K562 (cell line): ENCODE results near the gene RPLP2. TPM values are rescaled to one million over a fixed set of nuclear protein-coding genes. Genes with fewer than 3 reads are reported as not detected.

Experiments used
- ATAC-seq: fragments of 200-7000 bp; cut with Tn5 transposase; 3 replicates; pipeline ENCODE4 v1.9.1; 2020; ENCODE audit warnings: moderate library complexity
- BruUV-seq: library from RNA; stranded (reverse); fragments of 400-500 nt; replicated peaks from 2 replicates; lab custom pipeline; 2021; lab: Mats Ljungman, UMichigan
- CTCF ChIA-PET: fragments of 300-600 bp; formaldehyde crosslinking; extraction: SDS; loops from one replicate; lab custom pipeline; 2021; ENCODE audit warnings: low intra/inter-chr PET ratio; lab: Yijun Ruan, JAX
- POLR2A ChIA-PET: fragments of 300-600, 350-650 bp; sonication (Branson Sonifier 250); formaldehyde crosslinking; extraction: SDS; loops from one replicate; lab custom pipeline; 2021; ENCODE audit warnings: antibody characterized with exemption, inconsistent platforms; lab: Yijun Ruan, JAX
- DNase-seq, 4 experiments: peaks; one replicate each; pipeline versions ENCODE4 v3.0.0 to v3.0.0-alpha.2; 2011 to 2018; ENCODE audit warnings: low spot score in 3 of 4, mixed read lengths in 3 of 4; ENCODE audit errors: extremely low read depth in 1 of 4
- FAIRE-seq: peaks from 2 replicates; lab custom pipeline; 2011; peaks lifted over from hg19 to GRCh38; lab: Jason Lieb, UNC
- H2AFZ ChIP-seq: 2 replicates; pipeline ENCODE4 v1.6.0; 2011; ENCODE audit warnings: low read depth, low read length, control low read depth, inconsistent platforms
- H3K27ac ChIP-seq: fragments of 200-600 bp; 3 replicates; pipeline ENCODE4 v1.8.0; 2011; ENCODE audit warnings: low read depth, mild to moderate bottlenecking, control low read depth, inconsistent platforms, low read length, moderate library complexity, mixed read lengths; ENCODE audit errors: extremely low read depth
- H3K27me3 ChIP-seq, 2 experiments: fragments of 300-600 bp in 1 of 2; 2 replicates in 1 of 2; 3 replicates in 1 of 2; pipeline versions ENCODE4 v1.6.0 to v1.8.0; 2011; ENCODE audit warnings: inconsistent platforms in 2 of 2, low read length in 2 of 2, mild to moderate bottlenecking in 1 of 2, mixed read lengths in 1 of 2, moderate library complexity in 1 of 2; ENCODE audit not compliant: control insufficient read depth in 2 of 2, insufficient read depth in 2 of 2
- H3K36me3 ChIP-seq: fragments of 300-600 bp; 3 replicates; pipeline ENCODE4 v1.8.0; 2011; ENCODE audit warnings: mild to moderate bottlenecking, low read length, inconsistent platforms; ENCODE audit not compliant: control insufficient read depth, insufficient read depth
- H3K4me1 ChIP-seq, 2 experiments: fragments of 200-600 bp in 1 of 2; replicated peaks in 1 of 2; 2 replicates in 1 of 2; 3 replicates in 1 of 2; pipeline versions ENCODE4 v1.5.1 to v1.8.0; 2011; ENCODE audit warnings: inconsistent platforms in 2 of 2, low read length in 2 of 2, mild to moderate bottlenecking in 1 of 2, mixed read lengths in 1 of 2, moderate library complexity in 1 of 2; ENCODE audit not compliant: control insufficient read depth in 2 of 2, insufficient read depth in 2 of 2
- H3K4me2 ChIP-seq: 2 replicates; pipeline ENCODE4 v1.6.1; 2011; ENCODE audit warnings: low read length, control low read depth, inconsistent platforms, mixed read lengths; ENCODE audit not compliant: insufficient read depth
- H3K4me3 ChIP-seq: fragments of 200-600 bp; sonication (generic), shearing (Covaris generic); 2 replicates; pipeline ENCODE4 v1.5.1; 2016; ENCODE audit warnings: control low read depth, inconsistent platforms
- H3K79me2 ChIP-seq: fragments of 200-600 bp; 3 replicates; pipeline ENCODE4 v1.8.0; 2011; ENCODE audit warnings: low read length, inconsistent platforms; ENCODE audit not compliant: control insufficient read depth, insufficient read depth
- H3K9ac ChIP-seq, 2 experiments: 2 replicates each; pipeline versions ENCODE4 v1.6.0 to v1.6.1; 2011; ENCODE audit warnings: low read depth in 2 of 2, low read length in 2 of 2, control low read depth in 1 of 2, inconsistent platforms in 1 of 2, mild to moderate bottlenecking in 1 of 2, mixed read lengths in 1 of 2; ENCODE audit not compliant: insufficient read depth in 1 of 2
- H3K9me1 ChIP-seq: one replicate; pipeline ENCODE4 v1.6.0; 2011; ENCODE audit warnings: inconsistent platforms, mild to moderate bottlenecking, low read length, moderate library complexity; ENCODE audit not compliant: control insufficient read depth, insufficient read depth
- H3K9me3 ChIP-seq: replicated peaks from 2 replicates; pipeline ENCODE4 v1.5.1; 2011; ENCODE audit warnings: low read depth, low read length, inconsistent platforms; ENCODE audit not compliant: control insufficient read depth, insufficient read depth
- H4K20me1 ChIP-seq: replicated peaks from 2 replicates; pipeline ENCODE4 v1.6.1; 2011; ENCODE audit warnings: low read length, inconsistent platforms, mixed read lengths; ENCODE audit not compliant: control insufficient read depth, insufficient read depth
- ARID2 ChIP-seq: fragments of 450-650 bp; IDR thresholded peaks from 2 replicates; pipeline ENCODE4 v1.6.1; 2017; ENCODE audit warnings: antibody characterized with exemption, mild to moderate bottlenecking
- CEBPG ChIP-seq, 3 experiments: fragments of 200-800 bp in 1 of 3; sonication (Bioruptor generic) in 1 of 3; sonication (generic) in 1 of 3; formaldehyde crosslinking in 1 of 3; IDR thresholded peaks in 2 of 3; conservative IDR thresholded peaks in 1 of 3; 2 replicates each; pipeline versions ENCODE4 v1.6.1 to v1.8.0; 2016 to 2022; ENCODE audit warnings: missing compliant biosample characterization in 2 of 3, missing genetic modification characterization in 2 of 3, mild to moderate bottlenecking in 1 of 3, missing genetic modification reagents in 1 of 3
- DPF2 ChIP-seq: fragments of 450-650 bp; IDR thresholded peaks from 2 replicates; pipeline ENCODE4 v1.6.1; 2016
- HES1 ChIP-seq: fragments of 450-650 bp; IDR thresholded peaks from 2 replicates; pipeline ENCODE4 v1.6.1; 2016; ENCODE audit warnings: low read depth, mild to moderate bottlenecking, moderate library complexity
- KDM2B ChIP-seq: fragments of 250-450 bp; sonication (Bioruptor Pico); IDR thresholded peaks from 2 replicates; pipeline ENCODE4 v1.8.0; 2021; ENCODE audit warnings: mild to moderate bottlenecking, moderate library complexity
- POLR2H ChIP-seq: IDR thresholded peaks from 2 replicates; pipeline ENCODE4 v1.6.1; 2016; ENCODE audit warnings: missing genetic modification characterization, low read depth, mild to moderate bottlenecking, control low read depth, missing compliant biosample characterization, moderate library complexity
- WGBS: fragments of 100-300 bp; shearing (Covaris generic); methylation state at CpG from one replicate; pipeline ENCODE4 v1.1.6; 2016; ENCODE audit warnings: low coverage, mixed read lengths; ENCODE audit not compliant: insufficient coverage; ENCODE audit errors: missing lambda C conversion rate; 5-methylcytosine and 5-hydroxymethylcytosine counted together
- in situ Hi-C: fragments of 300-500 bp; cut with MboI; formaldehyde crosslinking; loops from 4 replicates; pipeline ENCODE4 v1.15.0; 2018; ENCODE audit warnings: inconsistent platforms, mixed read lengths
- intact Hi-C: fragments of 100-400 bp; cut with micrococcal nuclease; formaldehyde crosslinking; loops from 2 replicates; pipeline ENCODE4 v1.14.2; 2022
- polyA plus RNA-seq, 8 experiments: library from polyadenylated mRNA; depleted of rRNA in 4 of 8; stranded (reverse) in 5 of 8; unstranded in 3 of 8; fragments of >200 nt; fragmentation: Nextera tagmentation in 2 of 8; fragmentation: Illumina TruSeq in 1 of 8; extraction: Ambion mirVana in 2 of 8; extraction: Trizol in 1 of 8; gene quantifications; 2 replicates each; pipeline versions ENCODE4 v1.2.1 to v1.2.3, GENCODE V29; 2011 to 2014; ENCODE audit warnings: inconsistent platforms in 1 of 8, missing spikeins in 1 of 8
- total RNA-seq, 7 experiments: library from RNA; depleted of rRNA in 6 of 7; stranded (reverse); fragments of >200 nt in 6 of 7; fragmentation: Illumina TruSeq in 2 of 7; extraction: Trizol in 2 of 7; gene quantifications; 2 replicates each; pipeline versions ENCODE4 v1.2.1 to v1.2.3, GENCODE V29; 2011 to 2021; ENCODE audit warnings: low replicate concordance in 1 of 7
- TF ChIP-seq, protein P1 (sequence below): fragments of 250-450 bp; sonication (Bioruptor Pico); IDR thresholded peaks from 2 replicates; pipeline ENCODE4 v1.8.0; 2021; ENCODE audit warnings: moderate library complexity, mild to moderate bottlenecking, inconsistent platforms

The RPLP2 gene
- total and polyA plus RNA-seq, 9 of the 15 experiments (the other 6 are each of a cell fraction or from before 2014, with no cell fraction given) = 528 to 3,807 (median 1,633) TPM

GRCh38 chr11:826836-827145 lies 17.0 kb downstream of the RPLP2 start:
- ATAC-seq = peak; percentile 60
- POLR2A ChIA-PET = interaction anchor here (0.6 to 0.9 kb wide), 2 partner anchors 14 to 738 kb away, joined by 3 read pairs; no protein-coding TSS in a partner anchor
- H3K4me1 ChIP-seq = peaks cover 24 to 93% of the 10 kb centered on the region in 2 experiments

More at GRCh38 chr11:826836-827145, 17.0 kb downstream of the RPLP2 start:
- in situ Hi-C loops (no loop called here), intact Hi-C loops (no loop called here)
- Histone ChIP-seq H3K36me3 (peaks cover 35% of the 10 kb centered on the region; the same call in 1 of the 3 replicates), H2AFZ (peak overlapping the region; percentile 95), H3K9me3 (no peaks in the 10 kb centered on the region), H3K4me3 (peak overlapping the region; percentile 52), H3K79me2 (peaks cover 5% of the 10 kb centered on the region; the same call in 2 of the 3 replicates), H3K9me1 (peaks cover 5% of the 10 kb centered on the region), H4K20me1 (no peaks in the 10 kb centered on the region), H3K4me2 (peak overlapping the region; percentile 80), H3K27ac (peak overlapping the region; percentile 85), H3K27me3 (no peaks in the 10 kb centered on the region), H3K9ac (peak overlapping the region; percentile 75 to 94)
- TF ChIP-seq KDM2B (CRISPR knock-in tag) (0 out of 2 replicates have a peak, but pooled peaks have one; percentile 34), HES1 (no peak), ARID2 (no peak), DPF2 (0 out of 2 replicates have a peak, but pooled peaks have one; percentile 2), POLR2H (tag) (0 out of 2 replicates have a peak, but pooled peaks have one; percentile 5), CEBPG (CRISPR knock-in tag; IDR thresholded peaks at IDR 0.05) (peak; percentile 50; the same call in 1 of the 2 replicates), CEBPG (tag; conservative IDR thresholded peaks at IDR 0.05 in 1 of 2, IDR thresholded peaks at IDR 0.05 in 1 of 2) (peak in 1 of 2 experiments; percentile 45; a peak in 2 of 4 replicates)
- TF ChIP-seq, protein P1, sequence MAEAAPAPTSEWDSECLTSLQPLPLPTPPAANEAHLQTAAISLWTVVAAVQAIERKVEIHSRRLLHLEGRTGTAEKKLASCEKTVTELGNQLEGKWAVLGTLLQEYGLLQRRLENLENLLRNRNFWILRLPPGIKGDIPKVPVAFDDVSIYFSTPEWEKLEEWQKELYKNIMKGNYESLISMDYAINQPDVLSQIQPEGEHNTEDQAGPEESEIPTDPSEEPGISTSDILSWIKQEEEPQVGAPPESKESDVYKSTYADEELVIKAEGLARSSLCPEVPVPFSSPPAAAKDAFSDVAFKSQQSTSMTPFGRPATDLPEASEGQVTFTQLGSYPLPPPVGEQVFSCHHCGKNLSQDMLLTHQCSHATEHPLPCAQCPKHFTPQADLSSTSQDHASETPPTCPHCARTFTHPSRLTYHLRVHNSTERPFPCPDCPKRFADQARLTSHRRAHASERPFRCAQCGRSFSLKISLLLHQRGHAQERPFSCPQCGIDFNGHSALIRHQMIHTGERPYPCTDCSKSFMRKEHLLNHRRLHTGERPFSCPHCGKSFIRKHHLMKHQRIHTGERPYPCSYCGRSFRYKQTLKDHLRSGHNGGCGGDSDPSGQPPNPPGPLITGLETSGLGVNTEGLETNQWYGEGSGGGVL (CRISPR knock-in tag) = no peak
- no TSS peak for BruUV-seq
- peak in 2 of 4 experiments; percentile 46 to 57 for DNase-seq
- CTCF ChIA-PET = no interaction called here
- no peak for FAIRE-seq
- WGBS = 1% methylated on average over 19 of the region's 22 CpGs
